Transverse colon (tissue), 4 donors: ENCODE results near the gene RAPGEF4.

Source experiments
- CTCF ChIP-seq, 5 experiments: fragments of 200-600 bp in 3 of 5; fragments of 450-650 bp in 2 of 5; sonication (generic) in 3 of 5; IDR thresholded peaks; 1 replicate in 2 of 5; 2 replicates in 3 of 5; pipeline ENCODE4 v1.5.1; 2016 to 2017; ENCODE audit warnings: antibody characterized with exemption in 5 of 5, inconsistent platforms in 3 of 5, mild to moderate bottlenecking in 2 of 5, moderate library complexity in 1 of 5
- POLR2A ChIP-seq: fragments of 450-650 bp; IDR thresholded peaks from one replicate; pipeline ENCODE4 v1.6.1; 2016; ENCODE audit warnings: antibody characterized with exemption, mild to moderate bottlenecking, moderate library complexity
- POLR2AphosphoS5 ChIP-seq, 3 donors: sonication (generic); formaldehyde crosslinking; IDR thresholded peaks; one replicate each; pipeline ENCODE4 v1.6.1; 2016; ENCODE audit warnings: antibody characterized with exemption in 3 of 3

- TF ChIP-seq POLR2AphosphoS5 (IDR thresholded peaks at IDR 0.05) (no peak), POLR2A (no peak), CTCF (IDR thresholded peaks at IDR 0.05) (no peak)
Observed at GRCh38 chr2:172996387-172996961, 260.8 kb downstream of the RAPGEF4 start.
